IMR-90 (cell line): ENCODE measurements around the gene CACNA2D1. TPM values are rescaled to one million over a fixed set of nuclear protein-coding genes. Genes with fewer than 3 reads are reported as not detected.

Experiments used
- ATAC-seq: fragments of 200-7000 bp; cut with Tn5 transposase; 2 replicates; pipeline ENCODE4 v1.9.1; 2020; ENCODE audit warnings: low read depth, mild to moderate bottlenecking, moderate library complexity
- BruUV-seq: library from RNA; stranded (reverse); fragments of 400-500 nt; replicated peaks from 2 replicates; lab custom pipeline; 2021; lab: Mats Ljungman, UMichigan
- CTCF ChIA-PET: fragments of 300-600 bp; formaldehyde crosslinking; extraction: SDS; loops from one replicate; lab custom pipeline; 2021; ENCODE audit warnings: antibody characterized with exemption; lab: Yijun Ruan, JAX
- POLR2A ChIA-PET: fragments of 300-600 bp; sonication (Branson Sonifier 250); formaldehyde crosslinking; loops from one replicate; lab custom pipeline; 2022; ENCODE audit warnings: antibody characterized with exemption; ENCODE audit not compliant: unreplicated experiment; lab: Charles Lee
- DNase-seq: peaks from one replicate; pipeline ENCODE4 v3.0.0; 2013
- H2AFZ ChIP-seq: replicated peaks from 2 replicates; pipeline ENCODE3; 2013; ENCODE audit warnings: low read length, mild to moderate bottlenecking; ENCODE audit not compliant: poor library complexity
- H2AK5ac ChIP-seq: 2 replicates; pipeline ENCODE4 v1.6.1; 2013; ENCODE audit warnings: low read depth, low read length, inconsistent platforms
- H2AK9ac ChIP-seq: replicated peaks from 2 replicates; pipeline ENCODE3; 2013; ENCODE audit warnings: mild to moderate bottlenecking, low read depth, low read length, moderate library complexity; ENCODE audit not compliant: poor library complexity
- H2BK120ac ChIP-seq: 2 replicates; pipeline ENCODE4 v1.6.1; 2013; ENCODE audit warnings: low read depth, low read length, inconsistent platforms
- H2BK15ac ChIP-seq: 3 replicates; pipeline ENCODE4 v1.6.1; 2013; ENCODE audit warnings: low read depth, low read length, inconsistent platforms
- H2BK20ac ChIP-seq: 2 replicates; pipeline ENCODE4 v1.6.1; 2013; ENCODE audit warnings: low read depth, mild to moderate bottlenecking, inconsistent platforms, low read length, moderate library complexity
- H2BK5ac ChIP-seq: 2 replicates; pipeline ENCODE4 v1.6.1; 2013; ENCODE audit warnings: mild to moderate bottlenecking, low read depth, low read length, inconsistent platforms; ENCODE audit not compliant: poor library complexity, severe bottlenecking
- H3K14ac ChIP-seq: replicated peaks from 2 replicates; pipeline ENCODE4 v1.6.1; 2013; ENCODE audit warnings: low read depth, low read length, inconsistent platforms
- H3K18ac ChIP-seq: 2 replicates; pipeline ENCODE4 v1.6.1; 2013; ENCODE audit warnings: low read depth, low read length, control low read depth
- H3K23ac ChIP-seq: 2 replicates; pipeline ENCODE4 v1.6.1; 2013; ENCODE audit warnings: low read depth, low read length, inconsistent platforms
- H3K27ac ChIP-seq: 2 replicates; pipeline ENCODE4 v1.5.1; 2013; ENCODE audit warnings: mild to moderate bottlenecking, control low read depth, low read length; ENCODE audit not compliant: insufficient read depth
- H3K27me3 ChIP-seq: 2 replicates; pipeline ENCODE4 v1.6.1; 2013; ENCODE audit warnings: low read length; ENCODE audit not compliant: control insufficient read depth, insufficient read depth
- H3K36me3 ChIP-seq: 2 replicates; pipeline ENCODE4 v1.6.1; 2013; ENCODE audit warnings: low read length, mixed read lengths; ENCODE audit not compliant: control insufficient read depth, insufficient read depth
- H3K4ac ChIP-seq: 2 replicates; pipeline ENCODE4 v1.6.1; 2013; ENCODE audit warnings: low read depth, low read length, inconsistent platforms
- H3K4me1 ChIP-seq: 2 replicates; pipeline ENCODE4 v1.6.1; 2013; ENCODE audit warnings: low read length, mixed read lengths; ENCODE audit not compliant: control insufficient read depth, insufficient read depth
- H3K4me2 ChIP-seq: 2 replicates; pipeline ENCODE4 v1.6.1; 2013; ENCODE audit warnings: low read depth, mild to moderate bottlenecking, control low read depth, low read length, moderate library complexity
- H3K4me3 ChIP-seq: 2 replicates; pipeline ENCODE4 v1.5.1; 2013; ENCODE audit warnings: low read depth, mild to moderate bottlenecking, control low read depth, low read length, moderate library complexity; ENCODE audit not compliant: insufficient read depth
- H3K56ac ChIP-seq: 2 replicates; pipeline ENCODE4 v1.6.1; 2013; ENCODE audit warnings: low read length, inconsistent platforms; ENCODE audit not compliant: insufficient read depth; ENCODE audit errors: extremely low read depth
- H3K79me1 ChIP-seq, 2 experiments: 2 replicates each; pipeline ENCODE4 v1.6.1; 2013; ENCODE audit warnings: low read length in 2 of 2, inconsistent platforms in 1 of 2, low read depth in 1 of 2
- H3K9ac ChIP-seq: 2 replicates; pipeline ENCODE4 v1.6.1; 2013; ENCODE audit warnings: low read depth, low read length, control low read depth
- H3K9me1 ChIP-seq: 2 replicates; pipeline ENCODE4 v1.6.1; 2013; ENCODE audit warnings: low read length, inconsistent platforms; ENCODE audit not compliant: insufficient read depth
- H3K9me3 ChIP-seq: 2 replicates; pipeline ENCODE4 v1.6.1; 2013; ENCODE audit warnings: low read length; ENCODE audit not compliant: control insufficient read depth, insufficient read depth
- H4K20me1 ChIP-seq: 2 replicates; pipeline ENCODE4 v1.6.1; 2013; ENCODE audit warnings: low read length, inconsistent platforms; ENCODE audit not compliant: insufficient read depth
- H4K5ac ChIP-seq: 2 replicates; pipeline ENCODE4 v1.6.1; 2013; ENCODE audit warnings: mild to moderate bottlenecking, low read depth, low read length, control low read depth
- H4K8ac ChIP-seq, 2 experiments: 2 replicates each; pipeline ENCODE4 v1.6.1; 2013; ENCODE audit warnings: low read depth in 2 of 2, low read length in 2 of 2, control low read depth in 1 of 2, inconsistent platforms in 1 of 2
- H4K91ac ChIP-seq: 2 replicates; pipeline ENCODE4 v1.6.1; 2013; ENCODE audit warnings: low read depth, low read length, inconsistent platforms; ENCODE audit not compliant: insufficient read depth
- BHLHE40 ChIP-seq: fragments of 150-350 bp; IDR thresholded peaks from 2 replicates; pipeline ENCODE4 v1.6.1; 2016; ENCODE audit warnings: mild to moderate bottlenecking, low read depth, low read length
- CEBPB ChIP-seq: IDR thresholded peaks from 2 replicates; pipeline ENCODE4 v1.6.1; 2012; ENCODE audit warnings: low read depth, low read length, improper control_type of control experiment
- CHD1 ChIP-seq: IDR thresholded peaks from 2 replicates; pipeline ENCODE4 v1.6.1; 2012; ENCODE audit warnings: low read depth, low read length, improper control_type of control experiment
- FOS ChIP-seq: fragments of 150-350 bp; IDR thresholded peaks from 2 replicates; pipeline ENCODE4 v1.6.1; 2016; ENCODE audit warnings: low read depth, low read length
- MAFK ChIP-seq: IDR thresholded peaks from 2 replicates; pipeline ENCODE4 v1.6.1; 2012; ENCODE audit warnings: low read depth, low read length, improper control_type of control experiment
- MXI1 ChIP-seq: IDR thresholded peaks from 2 replicates; pipeline ENCODE4 v1.6.1; 2012; ENCODE audit warnings: low read depth, mild to moderate bottlenecking, low read length, moderate library complexity, borderline replicate concordance
- NFE2L2 ChIP-seq: fragments of 150-350 bp; IDR thresholded peaks from 2 replicates; pipeline ENCODE4 v1.6.1; 2016; ENCODE audit warnings: low read depth, mild to moderate bottlenecking, low read length
- RCOR1 ChIP-seq: IDR thresholded peaks from 2 replicates; pipeline ENCODE4 v1.6.1; 2012; ENCODE audit warnings: mild to moderate bottlenecking, low read length, improper control_type of control experiment; ENCODE audit not compliant: insufficient replicate concordance
- RFX5 ChIP-seq: IDR thresholded peaks from 2 replicates; pipeline ENCODE4 v1.8.0; 2012; ENCODE audit warnings: low read depth, mild to moderate bottlenecking, low read length, moderate library complexity
- SMC3 ChIP-seq: fragments of 150-350 bp; IDR thresholded peaks from 2 replicates; pipeline ENCODE4 v1.6.1; 2016; ENCODE audit warnings: low read depth, mild to moderate bottlenecking, antibody characterized with exemption, low read length, moderate library complexity
- WGBS, 2 experiments: methylation state at CpG; one replicate each; pipeline versions ENCODE4 v1.1.5 to v1.1.7; 2013; ENCODE audit warnings: missing lambda C conversion rate in 2 of 2; ENCODE audit not compliant: insufficient read length in 1 of 2; ENCODE audit errors: extremely low coverage in 2 of 2; 5-methylcytosine and 5-hydroxymethylcytosine counted together
- dilution Hi-C: fragments of 300-500 bp; cut with HindIII; formaldehyde crosslinking; loops from one replicate; pipeline ENCODE4 v1.14.3; 2018; ENCODE audit warnings: low sequenced_read_pairs; ENCODE audit not compliant: unreplicated experiment
- in situ Hi-C: fragments of 300-500 bp; cut with MboI; formaldehyde crosslinking; loops from 3 replicates; pipeline ENCODE4 v1.14.3; 2019; ENCODE audit warnings: low sequenced_read_pairs, inconsistent platforms, mixed read lengths
- intact Hi-C: fragments of 100-400 bp; cut with micrococcal nuclease; formaldehyde crosslinking; loops from 2 replicates; pipeline ENCODE4 v1.10.0; 2022
- polyA plus RNA-seq, 3 experiments: library from polyadenylated mRNA; depleted of rRNA; stranded (reverse); fragments of >200 nt; gene quantifications; 2 replicates each; pipeline ENCODE4 v1.2.3, GENCODE V29; 2012; ENCODE audit warnings: low replicate concordance in 1 of 3
- total RNA-seq: library from RNA; depleted of rRNA; stranded (reverse); fragments of >200 nt; gene quantifications from 2 replicates; pipeline ENCODE4 v1.2.3, GENCODE V29; 2012
- TF ChIP-seq, protein P1 (sequence below): fragments of 150-350 bp; IDR thresholded peaks from 2 replicates; pipeline ENCODE4 v1.6.1; 2016; ENCODE audit warnings: low read depth, mild to moderate bottlenecking, low read length, moderate library complexity, borderline replicate concordance
- TF ChIP-seq, protein P2 (sequence below): conservative IDR thresholded peaks from 2 replicates; pipeline ENCODE4 v1.5.1; 2012; ENCODE audit warnings: mild to moderate bottlenecking, low read depth, low read length, improper control_type of control experiment
- TF ChIP-seq, protein P3 (sequence below): fragments of 150-350 bp; IDR thresholded peaks from 2 replicates; pipeline ENCODE4 v1.6.1; 2017; ENCODE audit warnings: mild to moderate bottlenecking, antibody characterized with exemption, low read length, low read depth

The CACNA2D1 gene
- total and polyA plus RNA-seq, 2 of the 4 experiments (the other 2 are of a cell fraction) = 5.8 to 21.9 TPM

DNA sequence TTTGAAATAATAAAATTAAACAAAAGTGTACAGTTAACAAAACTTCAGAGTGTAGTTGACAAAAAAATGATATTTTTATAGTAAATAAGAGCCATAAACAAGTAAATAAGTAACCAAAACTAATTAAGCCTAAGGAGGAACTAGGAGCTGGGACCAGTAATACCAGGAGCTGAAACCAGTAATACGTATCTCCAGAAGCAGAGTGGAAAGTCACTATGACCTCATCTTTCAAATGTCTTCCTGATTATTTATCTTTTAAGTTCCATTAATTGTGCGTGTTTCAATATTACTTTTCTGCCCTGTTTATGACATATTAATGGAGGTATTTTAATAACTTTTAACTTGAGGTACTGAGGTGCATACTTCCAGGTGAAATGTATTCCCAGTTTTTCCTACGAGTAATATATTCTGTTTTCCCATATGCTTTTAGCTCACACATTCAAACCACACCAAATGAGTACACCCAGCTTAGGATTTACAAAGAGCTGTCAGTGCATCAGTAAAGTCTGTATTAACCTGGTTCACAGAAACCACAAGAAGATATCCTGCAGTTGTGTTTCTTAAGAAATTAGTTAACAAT is 390.0 kb downstream of the CACNA2D1 start:
- POLR2A ChIA-PET = no interaction called here
- Histone ChIP-seq H3K4me1 (peaks cover 9% of the 10 kb centered on the region), H3K27ac (no peak overlapping the region), H2AK5ac (no peak overlapping the region), H3K4me3 (no peak overlapping the region), H3K36me3 (no peaks in the 10 kb centered on the region; the same call in 1 of the 2 replicates), H3K56ac (no peak overlapping the region), H3K18ac (no peak overlapping the region), H3K9ac (no peak overlapping the region), H2BK20ac (no peak overlapping the region), H2BK120ac (no peak overlapping the region), H2BK5ac (no peak overlapping the region), H3K23ac (no peak overlapping the region), H3K14ac (no peak overlapping the region), H3K9me3 (no peaks in the 10 kb centered on the region), H3K4me2 (no peak overlapping the region), H2AK9ac (no peak overlapping the region), H4K8ac (no peak overlapping the region), H4K5ac (no peak overlapping the region), H3K9me1 (no peaks in the 10 kb centered on the region), H3K4ac (no peak overlapping the region), H3K79me1 (no peaks in the 10 kb centered on the region), H3K27me3 (no peaks in the 10 kb centered on the region), H4K20me1 (no peaks in the 10 kb centered on the region), H2BK15ac (no peak overlapping the region), H2AFZ (no peak overlapping the region), H4K91ac (no peak overlapping the region)
- peak; percentile 50 for DNase-seq
- TF ChIP-seq, protein P1, sequence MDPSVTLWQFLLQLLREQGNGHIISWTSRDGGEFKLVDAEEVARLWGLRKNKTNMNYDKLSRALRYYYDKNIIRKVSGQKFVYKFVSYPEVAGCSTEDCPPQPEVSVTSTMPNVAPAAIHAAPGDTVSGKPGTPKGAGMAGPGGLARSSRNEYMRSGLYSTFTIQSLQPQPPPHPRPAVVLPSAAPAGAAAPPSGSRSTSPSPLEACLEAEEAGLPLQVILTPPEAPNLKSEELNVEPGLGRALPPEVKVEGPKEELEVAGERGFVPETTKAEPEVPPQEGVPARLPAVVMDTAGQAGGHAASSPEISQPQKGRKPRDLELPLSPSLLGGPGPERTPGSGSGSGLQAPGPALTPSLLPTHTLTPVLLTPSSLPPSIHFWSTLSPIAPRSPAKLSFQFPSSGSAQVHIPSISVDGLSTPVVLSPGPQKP = no peak
- TF ChIP-seq MAFK (no peak), MXI1 (no peak), RCOR1 (no peak), NFE2L2 (no peak), CEBPB (no peak), BHLHE40 (no peak), SMC3 (no peak), FOS (no peak), CHD1 (no peak), RFX5 (no peak)
- TF ChIP-seq, protein P2, sequence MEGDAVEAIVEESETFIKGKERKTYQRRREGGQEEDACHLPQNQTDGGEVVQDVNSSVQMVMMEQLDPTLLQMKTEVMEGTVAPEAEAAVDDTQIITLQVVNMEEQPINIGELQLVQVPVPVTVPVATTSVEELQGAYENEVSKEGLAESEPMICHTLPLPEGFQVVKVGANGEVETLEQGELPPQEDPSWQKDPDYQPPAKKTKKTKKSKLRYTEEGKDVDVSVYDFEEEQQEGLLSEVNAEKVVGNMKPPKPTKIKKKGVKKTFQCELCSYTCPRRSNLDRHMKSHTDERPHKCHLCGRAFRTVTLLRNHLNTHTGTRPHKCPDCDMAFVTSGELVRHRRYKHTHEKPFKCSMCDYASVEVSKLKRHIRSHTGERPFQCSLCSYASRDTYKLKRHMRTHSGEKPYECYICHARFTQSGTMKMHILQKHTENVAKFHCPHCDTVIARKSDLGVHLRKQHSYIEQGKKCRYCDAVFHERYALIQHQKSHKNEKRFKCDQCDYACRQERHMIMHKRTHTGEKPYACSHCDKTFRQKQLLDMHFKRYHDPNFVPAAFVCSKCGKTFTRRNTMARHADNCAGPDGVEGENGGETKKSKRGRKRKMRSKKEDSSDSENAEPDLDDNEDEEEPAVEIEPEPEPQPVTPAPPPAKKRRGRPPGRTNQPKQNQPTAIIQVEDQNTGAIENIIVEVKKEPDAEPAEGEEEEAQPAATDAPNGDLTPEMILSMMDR = no peak
- TF ChIP-seq, protein P3, sequence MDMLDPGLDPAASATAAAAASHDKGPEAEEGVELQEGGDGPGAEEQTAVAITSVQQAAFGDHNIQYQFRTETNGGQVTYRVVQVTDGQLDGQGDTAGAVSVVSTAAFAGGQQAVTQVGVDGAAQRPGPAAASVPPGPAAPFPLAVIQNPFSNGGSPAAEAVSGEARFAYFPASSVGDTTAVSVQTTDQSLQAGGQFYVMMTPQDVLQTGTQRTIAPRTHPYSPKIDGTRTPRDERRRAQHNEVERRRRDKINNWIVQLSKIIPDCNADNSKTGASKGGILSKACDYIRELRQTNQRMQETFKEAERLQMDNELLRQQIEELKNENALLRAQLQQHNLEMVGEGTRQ = no peak
- CTCF ChIA-PET = no interaction called here
- WGBS, 2 experiments = no CpG with 5 or more reads among the region's 3 CpGs
- intact Hi-C loops (loop anchor here (5.0 kb wide), 1 partner anchor 389 kb away; the partner anchor contains the start of gene CACNA2D1), in situ Hi-C loops (loop anchor here (10.0 kb wide), 1 partner anchor 171 kb away; no protein-coding TSS in a partner anchor), dilution Hi-C loops (no loop called here)
- ATAC-seq = no peak
- no TSS peak for BruUV-seq
